Measurements from ENCODE around the gene SEMA5A.

The SEMA5A gene, protein sequence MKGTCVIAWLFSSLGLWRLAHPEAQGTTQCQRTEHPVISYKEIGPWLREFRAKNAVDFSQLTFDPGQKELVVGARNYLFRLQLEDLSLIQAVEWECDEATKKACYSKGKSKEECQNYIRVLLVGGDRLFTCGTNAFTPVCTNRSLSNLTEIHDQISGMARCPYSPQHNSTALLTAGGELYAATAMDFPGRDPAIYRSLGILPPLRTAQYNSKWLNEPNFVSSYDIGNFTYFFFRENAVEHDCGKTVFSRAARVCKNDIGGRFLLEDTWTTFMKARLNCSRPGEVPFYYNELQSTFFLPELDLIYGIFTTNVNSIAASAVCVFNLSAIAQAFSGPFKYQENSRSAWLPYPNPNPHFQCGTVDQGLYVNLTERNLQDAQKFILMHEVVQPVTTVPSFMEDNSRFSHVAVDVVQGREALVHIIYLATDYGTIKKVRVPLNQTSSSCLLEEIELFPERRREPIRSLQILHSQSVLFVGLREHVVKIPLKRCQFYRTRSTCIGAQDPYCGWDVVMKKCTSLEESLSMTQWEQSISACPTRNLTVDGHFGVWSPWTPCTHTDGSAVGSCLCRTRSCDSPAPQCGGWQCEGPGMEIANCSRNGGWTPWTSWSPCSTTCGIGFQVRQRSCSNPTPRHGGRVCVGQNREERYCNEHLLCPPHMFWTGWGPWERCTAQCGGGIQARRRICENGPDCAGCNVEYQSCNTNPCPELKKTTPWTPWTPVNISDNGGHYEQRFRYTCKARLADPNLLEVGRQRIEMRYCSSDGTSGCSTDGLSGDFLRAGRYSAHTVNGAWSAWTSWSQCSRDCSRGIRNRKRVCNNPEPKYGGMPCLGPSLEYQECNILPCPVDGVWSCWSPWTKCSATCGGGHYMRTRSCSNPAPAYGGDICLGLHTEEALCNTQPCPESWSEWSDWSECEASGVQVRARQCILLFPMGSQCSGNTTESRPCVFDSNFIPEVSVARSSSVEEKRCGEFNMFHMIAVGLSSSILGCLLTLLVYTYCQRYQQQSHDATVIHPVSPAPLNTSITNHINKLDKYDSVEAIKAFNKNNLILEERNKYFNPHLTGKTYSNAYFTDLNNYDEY

DNA sequence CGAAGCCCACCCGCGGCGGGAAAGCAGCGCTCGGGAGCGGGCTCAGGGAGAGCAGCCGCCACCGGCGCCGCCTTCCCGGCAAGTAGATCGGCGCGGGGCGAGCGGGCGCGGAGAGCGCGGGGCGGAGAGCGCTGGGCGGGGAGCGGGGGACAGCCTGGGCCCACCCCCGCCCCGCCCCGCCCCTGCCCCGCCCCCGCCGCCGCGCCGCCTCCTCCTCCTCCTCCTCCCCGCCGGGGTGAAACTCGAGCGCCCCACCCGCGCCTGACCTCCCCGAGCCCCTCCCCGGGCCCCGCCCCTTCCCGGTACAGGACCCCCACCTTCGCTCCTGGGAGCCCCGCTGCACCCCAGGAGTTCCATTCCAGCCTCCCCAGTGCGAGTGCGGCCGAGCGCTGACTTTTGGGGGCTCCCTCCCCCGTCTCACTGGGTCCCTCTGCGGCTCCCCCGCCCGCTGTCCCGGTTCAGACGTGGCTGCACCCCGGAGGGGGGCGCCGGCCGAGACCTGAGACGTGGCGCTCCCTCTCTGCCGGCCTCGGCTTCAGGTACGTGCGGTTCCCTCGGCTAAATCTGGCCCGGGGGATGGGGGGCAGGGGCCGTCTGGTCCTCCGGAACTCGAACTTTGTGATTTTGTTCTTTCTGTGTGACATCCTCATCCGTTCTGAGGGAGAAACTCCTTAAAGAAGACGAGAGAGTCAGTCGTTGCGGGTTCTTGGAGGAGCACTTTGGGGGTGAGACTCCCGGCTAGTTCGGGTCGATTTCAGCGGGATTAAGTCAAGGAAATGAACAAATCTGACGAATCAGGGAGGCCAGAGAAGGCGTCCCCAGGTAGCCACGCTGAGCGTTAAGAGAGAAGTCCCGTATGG lies at the start of gene SEMA5A:
TSS of gene SEMA5A (minus strand) at position 84 of the 860 bp plus-strand sequence. CDS start 166,129 bp downstream, outside the sequence.
- DNase-seq: no peak

DNA sequence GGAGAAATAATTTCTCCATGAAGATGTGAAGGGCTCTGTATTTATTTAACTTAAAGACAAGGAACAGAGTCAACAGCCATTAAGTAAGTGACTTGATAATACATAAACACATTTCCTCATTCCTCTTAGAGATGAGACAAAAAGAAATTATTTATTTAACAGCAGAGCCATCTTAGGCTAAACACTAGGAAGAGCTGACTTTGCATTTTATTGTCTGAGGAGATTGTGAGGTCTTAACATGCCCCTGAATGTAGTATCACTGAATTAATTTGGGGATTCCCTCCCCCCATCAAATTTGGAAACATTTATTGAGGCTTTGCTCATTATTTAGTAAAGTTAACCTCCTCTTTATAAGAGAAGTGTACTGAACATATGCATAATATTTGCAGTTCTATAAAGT lies 49.0 kb upstream of the SEMA5A start:
- no peak for DNase-seq

DNA sequence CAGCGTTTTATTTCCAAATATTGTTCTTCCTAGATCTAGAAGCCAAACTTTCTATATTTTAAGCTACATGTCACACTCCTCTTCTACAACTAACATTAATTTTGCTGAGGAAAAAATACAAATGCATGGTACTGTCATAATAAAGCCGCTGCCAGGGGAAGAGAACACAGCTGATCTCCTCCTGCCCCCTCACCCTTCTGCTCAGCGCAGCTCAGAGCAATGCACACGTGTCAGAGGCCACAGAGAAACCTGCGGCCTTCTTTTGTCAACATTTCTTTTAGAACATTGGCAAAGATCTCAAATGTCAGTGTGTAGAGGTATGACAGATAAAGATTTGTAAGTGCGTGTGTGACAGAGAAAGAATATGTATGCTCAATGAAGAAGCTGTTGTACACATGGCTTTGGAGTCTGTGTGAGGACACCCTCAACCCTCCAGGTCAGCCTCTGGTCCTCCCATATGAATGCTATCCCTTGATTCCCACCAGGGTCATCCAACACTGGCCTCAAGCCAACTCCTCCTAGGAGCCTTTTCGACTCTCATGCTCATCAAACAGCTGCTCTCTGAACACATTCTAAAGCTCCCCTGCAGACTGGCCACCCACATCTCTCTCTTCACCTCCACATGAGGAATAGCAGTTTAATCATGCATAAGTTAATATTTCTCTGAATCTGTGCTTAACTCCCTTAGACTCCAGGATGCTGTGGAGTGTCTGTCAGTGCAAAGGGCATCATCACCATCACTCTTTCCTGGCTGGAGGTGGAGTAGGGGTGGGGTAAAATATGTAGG lies 43.4 kb upstream of the SEMA5A start:
- no peak for DNase-seq

DNA sequence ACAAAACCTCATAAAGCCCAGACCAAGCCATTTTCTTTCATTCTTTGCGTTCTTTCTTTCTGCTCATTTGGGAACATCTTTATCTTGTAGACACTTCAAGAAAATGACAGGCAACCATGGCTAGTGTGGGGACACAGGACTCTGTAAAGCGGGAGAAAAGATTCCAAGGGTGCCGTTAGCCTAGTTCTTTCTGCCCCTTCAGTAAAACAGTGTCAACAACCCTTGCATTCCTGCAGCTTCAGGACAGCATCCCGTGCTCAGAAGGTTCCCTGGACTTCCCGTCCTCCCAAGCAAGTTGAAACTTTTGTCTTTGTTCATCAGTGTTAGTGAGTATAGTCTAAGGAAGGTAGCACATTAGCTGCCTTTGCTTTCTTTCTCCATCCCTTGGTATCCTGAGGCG lies 42.4 kb upstream of the SEMA5A start:
- DNase-seq: no peak

DNA sequence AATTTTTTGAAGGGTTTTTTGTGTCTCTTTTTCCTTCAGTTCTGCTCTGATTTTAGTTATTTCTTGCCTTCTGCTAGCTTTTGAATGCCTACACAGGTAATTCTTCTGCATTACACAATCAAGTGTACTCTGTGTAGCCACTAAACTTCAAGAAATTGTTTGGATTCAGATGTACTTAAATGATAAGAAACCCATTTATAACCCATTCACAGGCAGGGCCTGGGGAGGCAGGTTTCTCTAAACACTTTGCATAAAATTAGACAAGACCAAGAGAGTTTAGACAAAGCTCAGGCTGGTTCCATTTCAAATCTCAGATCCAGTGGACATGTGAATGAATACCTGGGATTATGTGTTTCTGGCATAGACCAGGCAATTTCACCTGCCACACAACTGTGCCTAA lies 41.3 kb upstream of the SEMA5A start:
- DNase-seq: no peak

DNA sequence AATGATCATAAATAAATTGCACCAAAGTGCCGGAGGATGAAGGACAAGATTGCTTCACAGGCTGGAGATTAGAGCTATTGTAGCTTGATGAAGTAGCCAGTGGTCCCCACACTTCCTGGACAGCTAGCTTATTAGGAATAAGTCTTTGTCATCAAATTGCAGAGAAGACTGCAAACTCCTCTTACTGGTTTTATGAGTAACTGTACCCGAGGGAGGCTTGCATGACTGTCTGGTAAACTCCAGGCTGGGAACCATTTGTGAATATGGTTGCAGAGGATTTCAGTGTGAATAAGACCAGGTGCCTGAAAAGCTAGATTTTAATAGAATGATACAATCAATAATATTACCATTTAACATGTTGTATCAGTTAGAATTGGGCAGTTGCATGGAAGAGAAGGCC lies 36.5 kb upstream of the SEMA5A start:
- DNase-seq: no peak

DNA sequence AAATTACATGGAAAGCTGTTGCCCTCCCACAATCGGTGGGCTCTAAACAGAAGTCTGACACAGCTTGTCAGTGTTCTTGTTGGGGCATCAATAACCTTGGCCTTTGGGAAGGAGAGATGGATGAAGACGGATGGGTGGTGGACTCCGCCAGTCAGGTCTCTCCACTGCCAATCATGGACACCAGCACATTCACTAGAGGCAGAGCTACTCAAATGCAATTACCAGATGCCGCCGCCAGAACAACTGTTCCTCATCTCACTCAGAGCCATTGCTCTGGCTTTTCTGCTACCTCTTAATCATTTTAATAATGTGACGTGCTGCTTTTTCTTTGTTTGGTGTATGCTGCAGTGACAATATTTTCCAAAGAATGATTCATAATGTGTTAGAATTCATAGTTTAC lies 27.9 kb upstream of the SEMA5A start:
- DNase-seq: no peak

DNA sequence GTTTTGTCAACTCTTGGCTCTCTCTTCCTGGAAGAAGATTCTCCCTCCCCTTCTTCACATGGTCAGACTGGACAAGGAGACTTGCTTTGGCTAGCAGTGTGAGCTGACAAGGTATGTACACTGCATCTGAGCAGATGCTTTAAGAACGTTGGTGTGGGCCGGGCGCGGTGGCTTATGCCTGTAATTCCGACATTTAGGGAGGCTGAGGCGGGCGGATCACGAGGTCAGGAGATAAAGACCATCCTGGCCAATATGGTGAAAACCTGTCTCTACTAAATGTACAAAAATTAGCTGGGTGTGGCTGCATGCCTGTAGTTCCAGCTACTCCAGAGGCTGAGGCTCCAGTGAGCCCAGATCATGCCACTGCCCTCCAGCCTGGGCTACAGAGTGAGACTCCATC lies 26.4 kb upstream of the SEMA5A start:
- no peak for DNase-seq

DNA sequence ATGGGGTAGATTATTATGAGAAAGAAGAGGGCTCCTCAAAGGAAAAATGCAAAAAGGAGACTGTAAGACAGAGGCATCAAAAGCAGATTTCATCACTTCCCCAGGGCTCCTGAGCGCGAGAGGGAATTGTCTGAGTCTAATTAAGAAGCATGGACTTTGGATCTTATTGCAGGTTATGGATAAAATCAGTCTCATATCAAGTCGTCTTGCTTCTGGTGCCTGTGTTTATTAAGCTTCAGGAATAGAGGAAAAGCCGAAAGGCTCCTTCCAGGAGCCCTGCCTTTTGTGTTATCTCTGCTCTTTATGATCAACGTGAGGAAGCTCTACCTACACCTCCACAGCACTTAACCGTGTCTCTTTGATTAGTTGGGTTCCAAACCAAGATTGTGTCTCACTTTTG lies 25.0 kb upstream of the SEMA5A start:
- no peak for DNase-seq

DNA sequence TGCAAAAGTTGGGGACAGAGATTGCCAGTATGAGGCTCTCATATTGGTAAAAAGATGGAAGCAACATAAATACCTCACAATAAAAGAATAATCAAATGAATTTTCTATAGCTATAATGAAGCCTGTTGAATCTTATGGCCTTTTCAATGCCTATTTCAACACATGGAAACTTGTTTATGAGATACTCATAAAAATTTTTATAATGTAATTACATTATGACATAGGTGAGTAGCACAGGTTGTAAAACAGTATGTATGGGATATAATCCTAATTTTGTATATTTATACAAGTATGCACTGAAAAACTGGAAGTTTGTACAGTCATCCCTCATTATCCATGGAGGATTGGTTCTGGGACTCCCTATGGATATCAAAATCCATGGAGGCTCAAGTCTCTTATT lies 21.2 kb upstream of the SEMA5A start:
- no peak for DNase-seq

DNA sequence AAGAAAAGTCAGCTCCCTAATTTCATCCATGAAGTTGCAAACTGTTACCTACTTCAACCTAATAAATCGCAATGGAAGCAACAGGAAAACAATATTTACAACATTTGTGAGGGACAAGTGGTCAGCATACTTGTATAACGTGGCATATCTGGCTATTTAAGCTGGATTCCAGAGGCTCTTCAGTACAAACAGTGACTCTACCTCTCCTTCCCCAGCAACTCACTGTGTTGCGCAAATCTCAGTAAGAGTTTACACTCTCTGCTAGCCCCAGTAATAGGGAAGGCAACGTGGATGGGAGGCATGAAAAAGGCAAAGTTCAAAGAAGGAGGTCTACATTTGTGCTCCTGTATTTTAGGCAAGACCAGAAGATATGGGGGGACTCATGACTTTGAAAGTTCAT lies 18.9 kb upstream of the SEMA5A start:
- DNase-seq: no peak

DNA sequence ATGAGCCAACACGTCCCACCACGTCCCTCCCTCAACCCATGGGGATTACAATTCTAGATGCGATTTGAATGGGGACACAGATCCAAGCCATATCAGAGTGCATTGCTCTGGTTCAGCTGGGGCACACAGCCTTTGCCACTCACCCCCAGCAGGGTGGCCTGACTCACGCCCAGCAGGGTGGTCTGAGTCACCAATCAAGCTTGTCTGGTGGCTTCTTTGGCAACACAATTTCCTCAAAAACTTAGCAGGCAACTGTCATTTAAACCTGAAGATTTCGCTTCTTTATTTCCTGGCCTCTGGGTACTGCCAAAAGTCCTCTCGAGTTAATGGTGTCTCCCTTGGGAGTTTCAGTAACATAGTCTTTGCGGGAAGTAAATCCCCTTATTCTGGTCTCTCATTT lies 16.3 kb upstream of the SEMA5A start:
- no peak for DNase-seq

DNA sequence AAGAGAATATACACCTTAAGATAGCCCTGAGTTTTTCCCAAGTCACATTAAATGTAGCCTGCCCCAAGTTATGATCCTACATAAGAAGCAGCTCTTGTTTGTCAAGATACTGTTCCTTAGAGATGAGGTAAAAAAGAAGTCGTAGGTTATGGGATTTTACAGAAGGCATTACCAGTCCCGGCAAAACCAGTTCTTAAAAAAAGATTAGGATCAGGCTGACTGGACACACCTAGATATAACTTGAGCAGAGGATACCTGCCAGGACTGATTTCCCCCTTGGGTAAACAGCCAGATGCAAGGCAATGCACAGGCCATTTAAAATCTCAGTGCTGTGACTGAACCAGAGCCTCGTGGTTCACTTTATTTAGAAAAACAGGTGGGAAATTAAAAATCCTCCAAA lies 14.1 kb upstream of the SEMA5A start:
- DNase-seq: no peak

DNA sequence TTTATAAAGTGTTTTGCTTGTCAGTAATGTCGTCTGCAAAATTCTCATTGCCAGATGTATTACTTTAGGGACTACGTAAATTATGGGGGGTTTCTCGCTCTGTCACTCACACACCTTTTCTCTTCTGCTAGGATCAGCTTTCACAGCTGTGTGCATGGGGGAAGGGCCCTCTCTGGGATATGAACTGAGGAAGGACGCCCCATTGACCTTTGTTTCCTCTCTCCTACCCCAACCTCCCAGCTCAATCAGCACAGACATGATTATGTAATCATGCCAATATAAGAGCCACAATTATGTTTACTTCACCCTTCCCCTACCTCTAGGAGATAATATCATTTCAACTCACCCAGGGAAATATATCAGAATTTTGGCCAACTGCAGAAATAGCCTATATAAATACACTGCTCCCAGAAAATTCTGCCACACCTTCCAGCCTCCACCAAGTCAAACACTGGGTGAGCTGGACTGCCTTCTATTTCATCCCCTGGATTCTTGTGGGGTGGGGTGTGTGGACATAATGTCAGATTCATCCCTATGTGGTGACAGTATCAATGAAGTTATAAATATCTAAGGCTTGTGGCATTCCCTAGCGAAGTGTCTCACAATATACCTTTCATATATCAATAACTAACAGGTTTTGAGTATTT lies 12.6 kb upstream of the SEMA5A start:
- no peak for DNase-seq

DNA sequence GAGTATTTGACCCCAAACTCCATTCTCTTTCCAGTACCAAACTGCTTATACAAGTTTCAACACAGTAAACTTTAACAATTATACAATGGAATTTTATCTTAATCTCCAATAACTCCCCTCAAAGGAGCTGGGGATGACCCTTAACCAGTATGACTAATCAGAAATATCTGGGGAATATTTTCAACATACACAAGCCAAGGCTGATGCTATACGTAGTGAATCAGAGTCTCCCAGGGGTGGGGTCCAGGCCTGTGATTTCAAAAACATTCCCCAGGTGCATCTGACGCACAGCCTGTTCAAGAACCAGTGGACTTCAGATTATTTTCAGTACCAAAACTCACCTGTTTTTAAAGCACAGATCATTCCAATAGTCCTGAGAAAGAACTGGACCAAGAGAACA lies 11.8 kb upstream of the SEMA5A start:
- no peak for DNase-seq

DNA sequence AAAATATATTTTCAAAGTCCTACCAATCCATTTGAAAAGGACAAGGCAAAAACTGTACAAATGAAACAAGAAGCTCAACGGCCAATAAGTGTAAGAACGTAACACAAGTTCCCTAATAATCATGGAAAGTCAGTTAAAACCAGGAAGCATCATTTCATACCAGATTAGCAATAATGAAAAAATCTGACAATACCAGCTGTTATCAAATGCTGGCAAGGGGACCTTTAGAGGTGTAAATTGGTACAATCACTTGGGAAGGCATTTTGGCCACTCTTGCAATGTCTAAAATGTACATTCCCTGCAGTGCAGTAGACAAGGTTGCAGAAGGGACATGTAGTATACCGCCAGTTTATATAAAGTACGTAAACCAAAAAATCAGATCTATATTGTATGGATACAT lies 10.1 kb upstream of the SEMA5A start:
- DNase-seq: no peak

DNA sequence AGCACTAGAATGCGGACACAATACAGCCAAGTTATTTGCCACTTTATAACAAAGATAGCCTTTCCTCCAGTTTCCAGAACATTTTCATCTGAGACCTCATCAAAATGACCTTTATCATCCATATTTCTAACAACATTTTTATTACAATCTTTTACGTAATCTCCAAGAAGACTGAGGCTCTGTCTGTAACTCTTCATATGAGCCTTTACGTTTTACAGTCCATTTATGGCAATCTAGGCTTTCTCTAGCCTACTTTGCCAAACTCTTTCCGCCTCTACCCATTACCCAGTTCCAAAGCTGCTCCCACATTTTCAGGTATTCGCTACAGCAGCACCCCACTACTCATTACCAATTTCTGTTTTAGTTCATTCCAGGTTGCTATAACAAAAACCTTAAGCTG lies 8.2 kb upstream of the SEMA5A start:
- DNase-seq: no peak

DNA sequence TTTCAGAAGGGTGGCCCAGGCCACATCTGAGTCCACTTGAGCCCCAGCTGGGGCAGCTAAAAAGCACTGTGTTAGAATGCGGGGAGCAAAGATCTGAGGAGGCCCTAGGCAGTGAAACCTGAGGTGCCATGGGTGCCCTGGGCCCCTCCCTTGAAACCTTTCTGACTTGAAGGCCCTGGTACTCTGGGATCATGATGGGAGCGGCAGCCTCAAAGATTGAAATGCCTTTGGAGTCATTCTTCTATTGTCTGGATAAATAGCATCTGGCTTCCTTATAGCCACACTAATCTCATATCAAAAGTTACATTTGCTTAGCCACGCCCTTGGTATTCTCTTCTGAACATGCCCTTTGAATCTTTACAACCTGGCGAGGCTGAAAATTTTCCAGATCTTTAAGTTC lies 7.7 kb upstream of the SEMA5A start:
- no peak for DNase-seq

DNA sequence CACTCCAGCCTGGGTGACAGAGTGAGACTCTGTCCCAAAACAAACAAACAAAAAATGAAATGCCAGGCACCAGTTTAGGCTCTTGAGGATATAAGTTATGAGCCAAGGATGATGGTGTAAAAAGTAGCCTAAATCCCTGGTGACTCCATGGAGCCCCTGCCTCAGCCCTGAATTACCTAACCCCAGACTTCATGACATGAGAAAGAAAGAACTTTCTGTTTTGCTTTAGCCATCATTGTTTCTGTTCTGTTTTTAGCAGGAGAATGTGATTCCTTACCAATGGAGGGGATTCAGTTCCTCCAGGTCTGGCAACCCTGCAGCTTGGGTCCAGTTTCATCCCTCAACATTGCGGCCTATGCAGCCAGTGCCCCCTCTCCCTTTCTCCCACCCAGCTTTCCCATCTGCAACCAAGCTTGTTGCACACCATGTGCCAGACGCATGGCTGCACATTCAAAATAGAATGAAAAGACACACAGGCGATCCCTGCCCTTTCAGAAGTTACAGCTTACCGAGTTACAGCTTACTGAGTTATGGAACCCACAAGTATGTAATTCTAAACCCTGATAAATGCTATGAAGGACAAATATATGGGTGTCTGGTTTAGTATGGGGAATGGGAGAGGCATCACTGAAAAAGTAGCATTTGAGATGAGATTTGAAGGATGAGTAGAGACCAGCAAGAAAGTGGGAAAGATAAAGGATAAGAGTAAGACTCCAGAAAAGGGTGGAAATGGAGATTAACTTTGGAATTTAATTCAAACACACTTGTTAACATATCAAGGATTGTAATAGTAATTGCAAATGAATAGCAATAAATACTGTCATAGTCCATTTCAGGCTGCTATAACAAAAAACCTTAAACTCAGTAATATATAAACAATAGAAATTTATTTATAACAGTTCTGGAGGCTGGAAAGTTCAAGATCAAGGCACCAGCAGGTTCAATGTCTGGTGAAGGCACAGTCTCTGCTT lies 6.0 kb upstream of the SEMA5A start:
- DNase-seq: no peak

DNA sequence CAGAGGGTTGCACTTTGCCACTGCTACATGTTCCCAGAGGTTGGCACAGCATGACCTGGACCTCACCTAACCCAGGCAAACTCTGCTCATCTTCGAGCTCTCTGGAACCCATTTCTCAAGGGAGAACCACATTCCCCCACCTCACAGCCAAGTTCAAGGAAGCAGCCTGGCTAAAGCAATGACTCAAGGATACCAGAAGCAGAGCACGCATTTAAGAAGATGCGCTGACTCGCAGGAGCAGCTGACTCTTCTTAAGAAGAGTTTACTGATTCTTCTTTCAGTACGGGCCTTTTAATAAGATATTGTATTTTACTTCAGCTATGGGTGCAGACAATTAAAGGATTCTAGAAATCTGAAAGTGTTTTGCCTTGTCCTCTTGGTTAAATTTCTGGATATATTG lies 4.1 kb upstream of the SEMA5A start:
- DNase-seq: no peak
